ENCODE measurements around the gene SLC25A21. TPM values are rescaled to one million over a fixed set of nuclear protein-coding genes. Genes with fewer than 3 reads are reported as not detected.

Gene SLC25A21
- total RNA-seq, 1 experiment from 2014 or later = 7.1 TPM

- Histone ChIP-seq H2BK120ac (ENCODE audit: low read depth, low read length, poor library complexity, severe bottlenecking) (no peak overlapping the region), H3T11ph (ENCODE audit: low read length) (no peak overlapping the region), H3K27ac (ENCODE audit: insufficient read length, low read depth, low read length) (no peak overlapping the region), H3K56ac (ENCODE audit: insufficient read length, low read depth, low read length) (no peak overlapping the region), H4K5ac (ENCODE audit: insufficient read length, low read depth, low read length) (no peak overlapping the region), H2AFZ (ENCODE audit: low read length) (no peak overlapping the region), H3K23me2 (ENCODE audit: insufficient read length, low read depth, low read length, poor library complexity, severe bottlenecking) (peaks cover 6% of the 10 kb centered on the region), H3K79me2 (ENCODE audit: insufficient read depth, low read length) (no peaks in the 10 kb centered on the region), H2BK15ac (ENCODE audit: low read depth, low read length) (no peak overlapping the region), H3K4ac (ENCODE audit: low read depth, low read length) (no peak overlapping the region), H3K4me1 (ENCODE audit: insufficient read depth, low read length) (peaks cover 17% of the 10 kb centered on the region; the same call in 1 of the 2 replicates), H3K4me2 (ENCODE audit: insufficient read depth, insufficient read length, low read length) (no peak overlapping the region), H4K20me1 (ENCODE audit: control insufficient read depth, insufficient read depth, insufficient read length) (no peaks in the 10 kb centered on the region), H3K79me1 (ENCODE audit: insufficient read depth, low read depth, low read length, poor library complexity, severe bottlenecking) (no peaks in the 10 kb centered on the region), H3K18ac (ENCODE audit: insufficient read length, low read depth, low read length) (no peak overlapping the region), H3K23ac (ENCODE audit: insufficient read length, low read depth, low read length) (no peak overlapping the region), H3K27me3 (ENCODE audit: insufficient read depth, low read length) (no peaks in the 10 kb centered on the region), H4K91ac (ENCODE audit: insufficient read length, low read depth, low read length) (no peak overlapping the region), H2AK5ac (ENCODE audit: insufficient read length, low read length) (no peak overlapping the region), H4K8ac (replicated peaks; ENCODE audit: insufficient read length, low read depth, low read length) (no peak overlapping the region), H3K14ac (ENCODE audit: insufficient read depth, low read length) (no peak overlapping the region), H2BK20ac (ENCODE audit: low read depth, low read length, poor library complexity, severe bottlenecking) (no peak overlapping the region), H3K9me3 (ENCODE audit: control insufficient read depth, low read depth, low read length) (no peaks in the 10 kb centered on the region), H3K9ac (ENCODE audit: extremely low read depth, insufficient read length, low read length) (no peak overlapping the region), H2BK5ac (ENCODE audit: insufficient read length, low read length) (no peak overlapping the region), H2BK12ac (ENCODE audit: insufficient read length, low read depth, low read length) (no peak overlapping the region)
- H3K9me3 Mint-ChIP-seq = no peaks in the 10 kb centered on the region; a peak in 1 of 5 replicates
- peaks cover 44 to 61% of the 10 kb centered on the region in 2 experiments for H3K4me1 Mint-ChIP-seq
- no peaks in the 10 kb centered on the region for H3K27me3 Mint-ChIP-seq (ENCODE audit: low read depth)
- no peak for TF ChIP-seq CTCF (conservative IDR thresholded peaks at IDR 0.05)
- H3K27ac Mint-ChIP-seq = no peak overlapping the region
- no CpG with 5 or more reads among the region's 10 CpGs for WGBS (ENCODE audit: extremely low coverage, insufficient read length, low lambda C conversion rate)
- H3K36me3 Mint-ChIP-seq (ENCODE audit: insufficient read depth in 1 of 3, low read depth in 3 of 3) = peaks cover 0 to 4% (median 0%) of the 10 kb centered on the region in 3 experiments; a peak in 1 of 7 replicates
- no peak for DNase-seq
- H3K4me3 Mint-ChIP-seq = no peak overlapping the region; a peak in 1 of 5 replicates
Measured at GRCh38 chr14:37170993-37171392, 1.4 kb downstream of the SLC25A21 start.

Data from H9 (cell line).